Naive B cell (primary cell): Measurements from ENCODE around the gene DMRTB1. TPM values are rescaled to one million over a fixed set of nuclear protein-coding genes. Genes with fewer than 3 reads are reported as not detected.

Source experiments
- ATAC-seq, 2 donors: fragments of 150-1000 bp; cut with Tn5 transposase; 2 replicates each; pipeline ENCODE4 v1.10.0; 2021; ENCODE audit warnings: low read depth in 2 of 2, mild to moderate bottlenecking in 2 of 2, moderate library complexity in 2 of 2
- DNase-seq: peaks from one replicate; pipeline ENCODE4 v3.0.0; 2022
- H3K27ac Mint-ChIP-seq, 6 donors: one replicate each; pipeline ENCODE4 v1.8.0; 2020 to 2022; ENCODE audit warnings: mild to moderate bottlenecking in 6 of 6, mixed read lengths in 6 of 6, moderate library complexity in 5 of 6, inconsistent platforms in 2 of 6
- H3K27me3 Mint-ChIP-seq, 3 donors: one replicate each; pipeline ENCODE4 v1.8.0; 2021 to 2022; ENCODE audit warnings: mixed read lengths in 3 of 3, mild to moderate bottlenecking in 1 of 3
- H3K36me3 Mint-ChIP-seq, 2 donors: one replicate each; pipeline ENCODE4 v1.8.0; 2020 to 2022; ENCODE audit warnings: mixed read lengths in 2 of 2, inconsistent platforms in 1 of 2, mild to moderate bottlenecking in 1 of 2
- H3K4me1 Mint-ChIP-seq, 3 donors: one replicate each; pipeline ENCODE4 v1.8.0; 2020 to 2022; ENCODE audit warnings: mixed read lengths in 3 of 3, inconsistent platforms in 1 of 3, mild to moderate bottlenecking in 1 of 3, moderate library complexity in 1 of 3
- H3K4me3 Mint-ChIP-seq, 8 donors: one replicate each; pipeline ENCODE4 v1.8.0; 2020 to 2022; ENCODE audit warnings: mild to moderate bottlenecking in 8 of 8, mixed read lengths in 8 of 8, moderate library complexity in 8 of 8, inconsistent platforms in 2 of 8
- H3K9me3 Mint-ChIP-seq, 7 donors: one replicate each; pipeline ENCODE4 v1.8.0; 2020 to 2022; ENCODE audit warnings: mixed read lengths in 7 of 7, mild to moderate bottlenecking in 5 of 7, inconsistent platforms in 2 of 7, moderate library complexity in 1 of 7
- polyA plus RNA-seq, 6 donors: library from polyadenylated mRNA; unstranded; fragments of 300-500 nt; fragmentation: Illumina TruSeq; gene quantifications; one replicate each; pipeline ENCODE4 v1.2.3, GENCODE V29; 2021; ENCODE audit warnings: low read depth in 6 of 6

The DMRTB1 gene
- polyA plus RNA-seq, 6 donors from 2014 or later: not detected

- ATAC-seq: no peak
- no peaks in the 10 kb centered on the region for H3K36me3 Mint-ChIP-seq
- peaks cover 0 to 7% (median 0%) of the 10 kb centered on the region in 3 donors for H3K27me3 Mint-ChIP-seq
- no peaks in the 10 kb centered on the region for H3K4me1 Mint-ChIP-seq
- DNase-seq: no peak
- H3K27ac Mint-ChIP-seq: peak overlapping the region in 1 of 6 donors; percentile 58
- no peaks in the 10 kb centered on the region for H3K9me3 Mint-ChIP-seq
- no peak overlapping the region for H3K4me3 Mint-ChIP-seq
These were observed 57.0 kb downstream of the DMRTB1 start for GRCh38 chr1:53516181-53516580.

Other genes starting within 250 kb of the DMRTB1 start
- 10 to 100 TPM; 34.5 to 63.0 (median 52.5) TPM for gene CZIB, start 238.8 kb upstream of the DMRTB1 start, polyA plus RNA-seq
- gene MAGOH, start 220.9 kb upstream of the DMRTB1 start, polyA plus RNA-seq: 100 to 1,000 TPM in 5 of 6 donors, 10 to 100 TPM in 1; 44.2 to 124 (median 117) TPM
- 1 to 10 TPM in 1 of 6 donors, under 1 TPM in 4, not detected in 1; 0.21 to 1.5 (median 0.57) TPM for gene LRP8, start 131.3 kb upstream of the DMRTB1 start, polyA plus RNA-seq